Measurements from ENCODE around the gene NPAS3.

GRCh38 chr14:33742166-33742565 is 803.5 kb downstream of the NPAS3 start:
- TF ChIP-seq POLR2A (IDR thresholded peaks at IDR 0.05) (no peak), CTCF (IDR thresholded peaks at IDR 0.05) (no peak), EP300 (IDR thresholded peaks at IDR 0.05) (no peak)

Measured in tibial nerve (tissue), 4 donors.